Activated naive CD4-positive, alpha-beta T cell treated with anti-CD3 and anti-CD28 coated beads, Interleukin-2, amount 50 U/mL, for 72 hours (primary cell): ENCODE measurements around the gene KMO. TPM values are rescaled to one million over a fixed set of nuclear protein-coding genes. Genes with fewer than 3 reads are reported as not detected.
A peak's percentile ranks its signal among the peaks of the same experiment; 100 is the strongest.

ENCODE experiments used
- ATAC-seq, 2 donors: fragments of 150-1000 bp; cut with Tn5 transposase; 2 replicates each; pipeline ENCODE4 v1.10.0; 2021; ENCODE audit warnings: mild to moderate bottlenecking in 2 of 2, moderate library complexity in 2 of 2
- DNase-seq, 2 donors: peaks; one replicate each; pipeline ENCODE4 v3.0.0; 2021 to 2022; ENCODE audit warnings: low spot score in 2 of 2
- H3K27ac Mint-ChIP-seq, 2 donors: one replicate each; pipeline ENCODE4 v1.8.0; 2022; ENCODE audit warnings: mild to moderate bottlenecking in 2 of 2, mixed read lengths in 2 of 2
- H3K36me3 Mint-ChIP-seq, 2 donors: one replicate each; pipeline ENCODE4 v1.8.0; 2022; ENCODE audit warnings: mixed read lengths in 2 of 2
- H3K9me3 Mint-ChIP-seq, 2 donors: one replicate each; pipeline ENCODE4 v1.8.0; 2022; ENCODE audit warnings: mixed read lengths in 2 of 2
- total RNA-seq, 2 donors: library from RNA; stranded (reverse); gene quantifications; one replicate each; pipeline ENCODE4 v1.2.3, GENCODE V29; 2022

KMO gene
- total RNA-seq, 2 donors from 2014 or later: not detected

DNA sequence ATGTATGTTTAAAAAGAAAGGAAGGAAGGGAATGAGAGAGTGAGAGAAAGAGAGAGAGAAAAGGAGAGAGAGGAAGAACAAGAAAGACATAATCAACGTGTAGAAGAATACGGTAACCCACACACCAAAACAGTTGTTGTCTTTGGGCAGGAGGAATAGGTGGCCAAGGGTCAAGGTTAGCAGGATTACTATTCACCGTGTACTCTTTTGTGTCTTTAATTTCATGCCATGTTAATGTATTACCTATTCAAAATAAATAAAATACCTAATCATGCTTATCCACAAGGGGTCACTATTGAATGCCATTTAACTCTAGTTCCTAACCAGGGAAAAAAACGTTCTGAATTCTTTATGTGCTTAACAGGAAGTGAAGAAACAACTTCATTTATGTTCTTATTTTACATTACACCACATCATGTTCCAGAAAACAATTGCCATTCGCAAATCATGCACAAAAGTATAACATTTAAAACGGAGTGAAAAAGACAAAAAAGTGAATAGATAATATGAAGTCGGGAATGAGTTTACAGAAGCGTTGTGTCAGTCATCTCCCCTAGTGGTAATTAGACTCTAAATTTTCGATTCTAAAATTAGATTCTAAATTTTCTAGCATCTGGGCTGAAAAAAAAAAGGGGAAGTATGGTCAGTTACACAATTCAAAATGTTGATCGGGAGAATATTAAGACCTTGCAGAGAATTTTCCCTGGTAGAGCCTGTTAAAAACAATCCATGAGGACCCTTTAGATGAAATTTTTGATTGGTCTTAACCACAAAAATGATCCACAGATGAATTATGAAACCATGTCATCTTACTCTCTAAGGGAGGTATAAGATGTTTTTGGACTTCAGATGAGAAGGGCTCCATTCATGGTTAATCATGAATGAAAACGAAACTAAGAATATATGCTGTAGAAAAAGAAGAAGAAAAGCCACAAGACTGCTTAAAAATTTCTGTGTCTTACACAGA is 700 bp upstream of the KMO start:
- H3K9me3 Mint-ChIP-seq: no peaks in the 10 kb centered on the region
- H3K36me3 Mint-ChIP-seq: no peaks in the 10 kb centered on the region
- ATAC-seq: peak; percentile 81 to 84
- DNase-seq: no peak
- H3K27ac Mint-ChIP-seq: peak overlapping the region; percentile 90 to 95

DNA sequence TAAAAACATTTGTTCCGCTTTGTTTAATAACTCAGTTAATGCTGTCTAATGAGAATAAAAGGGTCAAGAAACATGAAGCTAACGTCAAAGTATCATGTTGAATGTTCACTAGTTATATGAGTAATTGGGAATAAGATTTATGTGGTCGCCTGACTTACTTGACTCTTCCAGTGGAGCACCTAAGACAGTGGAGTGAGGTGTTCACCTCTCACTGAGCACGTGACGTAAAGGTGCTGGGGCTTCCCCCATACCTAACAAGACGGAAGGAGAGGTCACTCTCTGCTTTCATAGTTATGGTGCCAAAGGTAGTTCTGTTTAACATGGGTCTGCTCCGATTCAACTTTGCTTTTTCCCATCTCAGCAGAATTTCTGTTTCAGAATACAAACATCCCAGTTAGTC is 686 bp downstream of the KMO start:
- H3K27ac Mint-ChIP-seq: no peak overlapping the region
- peaks cover 0 to 11% of the 10 kb centered on the region in 2 donors for H3K36me3 Mint-ChIP-seq
- no peak for DNase-seq
- H3K9me3 Mint-ChIP-seq: peaks cover 0 to 6% of the 10 kb centered on the region in 2 donors
- ATAC-seq: peak; percentile 54 to 76

DNA sequence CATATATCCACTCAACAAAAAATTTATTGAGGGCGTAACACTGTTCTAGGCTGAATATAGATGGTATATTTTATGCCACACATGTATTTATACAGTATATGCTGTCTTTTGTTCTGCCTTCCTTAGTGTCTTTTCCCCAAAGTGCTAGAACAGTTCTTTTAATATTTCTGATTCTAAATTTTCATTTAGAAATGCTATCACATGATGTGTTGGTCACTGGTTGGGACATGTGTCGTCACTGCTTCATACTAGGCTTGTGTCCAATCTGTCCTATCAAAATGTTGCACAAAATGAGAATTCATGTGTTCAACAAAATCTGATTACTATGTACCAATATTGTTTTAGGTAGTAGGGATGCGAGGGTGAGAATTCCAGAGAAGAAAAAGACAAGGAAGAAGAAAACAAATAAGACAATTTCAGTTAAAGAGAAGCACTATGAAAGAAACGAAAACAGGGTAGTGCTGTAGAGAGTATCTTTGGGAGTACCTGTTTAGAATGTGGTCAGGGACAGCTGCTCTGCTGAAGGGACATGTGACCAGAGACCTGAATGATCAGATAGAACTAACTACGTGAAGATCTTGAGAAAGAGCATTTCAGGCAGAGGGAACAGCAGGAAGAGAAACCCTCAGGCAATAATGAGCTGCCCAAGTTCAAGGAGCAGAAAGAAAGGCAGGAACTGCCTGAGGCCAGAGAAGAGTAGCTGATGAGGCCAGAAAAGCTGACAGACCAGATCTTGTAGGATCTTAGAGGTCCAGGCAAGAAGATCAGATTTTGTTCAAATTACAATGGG is 1.3 kb downstream of the KMO start:
- H3K27ac Mint-ChIP-seq: no peak overlapping the region
- no peak for ATAC-seq
- peaks cover 0 to 6% of the 10 kb centered on the region in 2 donors for H3K9me3 Mint-ChIP-seq
- peaks cover 0 to 14% of the 10 kb centered on the region in 2 donors for H3K36me3 Mint-ChIP-seq
- DNase-seq: no peak

DNA sequence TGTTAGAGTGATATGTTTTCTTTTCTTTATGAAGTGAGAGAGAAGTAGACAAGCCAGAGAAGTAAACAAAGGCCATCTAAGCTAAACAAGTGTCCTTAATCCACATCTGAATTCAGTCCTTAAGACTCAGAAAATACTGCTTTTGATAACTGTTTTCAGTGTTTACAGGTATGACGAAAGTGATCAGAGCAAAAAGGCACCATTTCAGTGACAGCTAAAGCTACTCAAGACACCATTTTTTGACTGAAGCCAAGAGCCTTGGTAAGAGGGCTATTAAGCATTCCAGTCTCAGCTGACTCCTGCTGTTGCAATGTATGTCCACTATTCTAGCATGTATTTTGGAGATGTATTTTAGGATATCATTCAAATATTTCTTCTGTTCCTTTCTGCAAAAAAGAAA is 4.1 kb downstream of the KMO start:
- H3K27ac Mint-ChIP-seq: no peak overlapping the region
- ATAC-seq (no peak), DNase-seq (no peak)
- peaks cover 0 to 14% of the 10 kb centered on the region in 2 donors for H3K36me3 Mint-ChIP-seq
- H3K9me3 Mint-ChIP-seq: peaks cover 0 to 6% of the 10 kb centered on the region in 2 donors

DNA sequence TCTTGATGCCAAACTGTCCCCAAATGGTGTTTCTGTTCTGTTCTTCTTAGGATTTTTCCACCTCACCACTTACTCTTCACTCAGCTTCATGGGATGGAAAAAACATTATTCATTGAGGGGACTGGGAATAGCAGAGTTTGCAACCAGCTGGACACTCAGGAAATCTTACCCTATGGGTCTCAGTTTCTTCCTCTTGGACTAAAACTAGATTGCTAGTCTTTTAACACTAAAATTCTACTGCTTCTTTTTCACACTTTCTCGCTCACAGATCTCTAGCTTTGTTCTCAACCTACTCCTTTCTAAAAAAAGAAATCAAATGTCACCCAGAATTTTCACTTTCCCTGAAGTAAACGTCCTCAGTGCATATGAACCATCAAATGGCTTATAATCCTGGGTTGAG is 4.8 kb downstream of the KMO start:
- Mint-ChIP-seq H3K9me3 (peaks cover 0 to 6% of the 10 kb centered on the region in 2 donors), H3K36me3 (peaks cover 0 to 14% of the 10 kb centered on the region in 2 donors), H3K27ac (no peak overlapping the region)
- ATAC-seq (no peak), DNase-seq (no peak)

DNA sequence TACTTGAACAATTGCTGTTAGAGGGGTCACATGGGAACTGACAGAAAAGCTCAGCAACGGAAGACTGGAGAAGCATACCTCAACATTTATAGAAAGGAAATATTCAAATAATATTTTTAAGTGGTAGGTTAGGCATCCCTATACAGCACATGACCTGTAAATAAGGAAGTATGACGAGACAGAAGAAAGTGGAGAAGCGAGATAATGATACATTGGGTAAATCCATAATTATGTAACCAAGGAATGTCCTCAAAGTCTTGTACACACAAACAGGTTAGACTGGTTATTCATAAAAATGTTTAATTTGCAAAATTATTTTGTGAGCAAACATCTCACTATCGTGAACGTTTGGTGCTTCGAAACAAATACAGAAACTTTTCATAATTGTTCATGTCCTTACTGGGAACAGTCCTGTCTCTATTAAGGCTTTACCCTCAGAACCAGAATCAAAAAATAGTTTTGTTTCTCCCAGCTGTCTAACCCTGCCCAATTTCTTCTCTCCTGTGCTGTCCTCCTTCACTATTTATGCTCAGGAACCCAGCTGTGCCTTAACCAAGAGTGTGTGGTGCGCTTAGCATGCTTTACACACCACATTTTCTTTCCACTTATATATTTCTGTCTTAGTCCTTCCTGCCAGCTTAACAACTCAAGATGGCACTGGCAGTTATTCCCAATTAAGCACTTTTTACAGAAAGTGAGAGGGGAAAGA is 10.2 kb downstream of the KMO start:
- no peak overlapping the region for H3K27ac Mint-ChIP-seq
- H3K9me3 Mint-ChIP-seq: peaks cover 0 to 5% of the 10 kb centered on the region in 2 donors
- peaks cover 6 to 8% of the 10 kb centered on the region in 2 donors for H3K36me3 Mint-ChIP-seq
- no peak for ATAC-seq
- DNase-seq: no peak

DNA sequence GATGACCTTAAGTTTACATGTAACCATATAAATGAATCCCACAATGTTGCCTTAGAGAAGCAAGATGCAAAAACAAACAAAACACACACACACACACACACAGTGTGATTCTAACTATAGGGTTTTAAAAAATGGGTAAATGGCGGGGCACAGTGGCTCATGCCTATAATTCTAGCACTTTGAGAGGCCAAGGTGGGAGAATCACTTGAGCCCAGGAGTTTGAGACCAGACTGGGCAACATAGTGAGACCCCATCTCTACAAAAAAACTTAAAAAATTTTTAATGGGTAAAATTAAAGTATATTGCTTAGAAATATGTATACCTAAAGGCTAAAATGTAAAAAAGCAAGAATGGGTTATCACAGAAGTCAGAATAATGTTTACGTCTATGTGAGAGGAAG is 15.8 kb downstream of the KMO start:
- ATAC-seq (no peak), DNase-seq (no peak)
- peaks cover 0 to 14% of the 10 kb centered on the region in 2 donors for H3K36me3 Mint-ChIP-seq

DNA sequence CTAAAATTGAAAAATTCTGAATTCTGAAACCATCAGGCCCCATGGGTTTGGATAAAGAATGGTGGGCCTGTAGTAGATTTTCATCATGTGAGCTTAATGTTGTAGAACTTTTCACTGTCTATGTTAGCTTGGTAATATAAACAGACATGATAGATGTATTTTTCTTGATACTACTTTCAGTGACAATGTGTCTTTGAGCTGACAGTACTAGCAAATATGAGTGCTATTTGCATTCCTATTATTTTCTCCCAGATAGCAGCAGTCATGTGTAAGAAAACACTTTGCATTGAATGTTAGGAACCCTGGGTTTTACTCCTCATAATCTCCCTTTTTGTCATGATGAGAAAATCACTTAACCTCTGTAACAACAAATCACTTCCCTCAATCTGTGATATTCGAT is 18.1 kb downstream of the KMO start:
- no peak for DNase-seq
- ATAC-seq: no peak
- peak overlapping the region in 1 of 2 donors; percentile 95 for H3K27ac Mint-ChIP-seq
- peaks cover 3 to 5% of the 10 kb centered on the region in 2 donors for H3K9me3 Mint-ChIP-seq
- H3K36me3 Mint-ChIP-seq: peaks cover 0 to 14% of the 10 kb centered on the region in 2 donors

More for the DNA sequence above, 15.8 kb downstream of the KMO start:
- Mint-ChIP-seq H3K9me3 (peaks cover 3 to 5% of the 10 kb centered on the region in 2 donors), H3K27ac (no peak overlapping the region)

DNA sequence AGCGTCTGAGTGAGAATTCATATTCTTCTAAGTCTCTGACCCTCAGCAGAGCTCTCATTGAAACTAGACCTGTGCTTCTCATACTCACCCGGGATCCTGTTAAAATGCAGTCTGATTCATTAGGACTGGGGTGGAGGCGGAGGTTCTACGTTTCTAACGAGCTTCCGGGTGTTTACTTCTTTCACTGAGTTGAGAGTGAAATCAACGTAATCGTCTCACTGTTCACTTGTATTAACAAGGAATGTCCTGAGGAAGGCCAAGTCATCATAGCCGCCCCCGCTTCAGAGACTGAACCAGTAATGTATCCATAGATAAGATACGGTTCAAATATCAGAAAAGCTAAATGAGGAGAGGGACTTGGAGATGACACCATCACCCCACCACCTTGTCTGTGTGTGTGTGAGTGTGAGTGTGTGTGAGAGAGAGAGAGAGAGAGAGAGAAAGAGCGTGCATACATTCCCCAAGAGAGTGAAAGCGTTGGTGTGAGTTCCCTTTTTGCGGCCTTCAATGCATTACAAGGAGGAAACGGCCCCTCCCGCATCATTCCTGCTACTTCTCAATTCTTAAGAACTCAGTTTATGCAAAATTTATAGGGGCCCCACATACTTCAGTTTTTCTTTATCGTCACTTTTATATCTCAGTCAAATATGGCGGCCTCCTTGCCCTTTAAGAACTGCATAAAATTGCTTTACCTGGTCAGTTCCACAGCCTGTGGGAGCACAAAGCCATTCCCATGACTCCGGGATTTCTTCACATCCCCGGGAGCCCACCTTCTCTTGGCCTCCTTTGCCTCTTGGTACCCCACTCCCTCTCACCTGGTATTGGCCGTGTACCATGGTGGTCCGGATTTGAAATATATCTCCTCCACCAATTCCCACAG is 19.8 kb downstream of the KMO start:
- Mint-ChIP-seq H3K27ac (peak overlapping the region; percentile 83 to 95), H3K9me3 (peaks cover 3 to 5% of the 10 kb centered on the region in 2 donors), H3K36me3 (peaks cover 0 to 8% of the 10 kb centered on the region in 2 donors)
- peak; percentile 96 to 97 for ATAC-seq
- peak; percentile 34 to 56 for DNase-seq

DNA sequence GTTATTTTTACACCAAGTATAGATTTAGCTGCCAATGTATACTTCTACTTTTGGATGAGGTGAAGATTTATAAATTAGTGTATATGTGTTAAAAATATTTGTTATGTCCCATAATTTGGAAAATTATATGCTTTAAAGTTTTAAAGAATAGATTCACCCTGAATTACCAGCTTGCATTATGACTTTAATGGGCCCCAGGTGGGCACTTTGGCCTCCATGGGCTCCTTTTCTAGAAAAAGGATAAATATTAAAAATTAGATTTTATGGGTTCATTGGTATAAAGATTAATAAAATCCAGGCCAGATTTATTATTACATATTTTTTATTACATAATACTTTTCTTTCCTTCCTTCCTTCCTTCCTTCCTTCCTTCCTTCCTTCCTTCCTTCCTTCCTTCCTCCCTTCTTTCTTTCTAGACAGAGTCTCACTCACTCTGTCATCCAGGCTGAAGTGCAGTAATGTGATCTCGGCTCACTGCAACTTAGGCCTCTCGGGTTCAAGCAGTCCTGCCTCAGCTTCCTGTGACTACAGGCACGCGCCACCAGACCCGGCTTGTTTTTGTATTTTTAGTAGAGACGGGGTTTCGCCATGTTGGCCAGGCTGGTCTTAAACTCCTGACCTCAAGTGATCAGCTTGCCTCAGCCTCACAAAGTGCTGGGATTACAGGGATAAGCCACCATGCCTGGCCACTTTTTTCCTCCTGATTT is 21.9 kb downstream of the KMO start:
- DNase-seq (no peak), ATAC-seq (no peak)
- Mint-ChIP-seq H3K27ac (no peak overlapping the region), H3K9me3 (peaks cover 3 to 5% of the 10 kb centered on the region in 2 donors), H3K36me3 (peaks cover 0 to 8% of the 10 kb centered on the region in 2 donors)

DNA sequence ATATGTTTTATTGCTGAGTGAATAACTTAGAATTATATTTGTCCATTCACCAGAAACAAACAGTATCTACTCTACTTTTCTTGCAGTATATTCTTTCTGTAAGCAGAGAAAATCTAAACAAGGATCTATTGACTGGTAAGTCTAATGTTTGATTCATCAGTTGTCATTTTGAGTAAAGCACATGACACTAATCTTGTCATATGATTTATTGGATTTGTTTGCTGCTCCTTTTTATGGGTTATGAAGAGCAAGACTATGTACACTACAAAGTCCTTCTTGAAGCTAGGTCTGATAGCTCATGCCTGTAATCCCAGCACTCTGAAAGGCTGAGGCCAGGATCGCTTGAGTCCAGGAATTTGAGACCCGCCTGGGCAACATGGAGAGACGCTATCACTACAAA is 23.3 kb downstream of the KMO start:
- H3K27ac Mint-ChIP-seq: no peak overlapping the region
- H3K36me3 Mint-ChIP-seq: peaks cover 0 to 8% of the 10 kb centered on the region in 2 donors
- no peak for ATAC-seq
- no peak for DNase-seq
- H3K9me3 Mint-ChIP-seq: peaks cover 3 to 5% of the 10 kb centered on the region in 2 donors

DNA sequence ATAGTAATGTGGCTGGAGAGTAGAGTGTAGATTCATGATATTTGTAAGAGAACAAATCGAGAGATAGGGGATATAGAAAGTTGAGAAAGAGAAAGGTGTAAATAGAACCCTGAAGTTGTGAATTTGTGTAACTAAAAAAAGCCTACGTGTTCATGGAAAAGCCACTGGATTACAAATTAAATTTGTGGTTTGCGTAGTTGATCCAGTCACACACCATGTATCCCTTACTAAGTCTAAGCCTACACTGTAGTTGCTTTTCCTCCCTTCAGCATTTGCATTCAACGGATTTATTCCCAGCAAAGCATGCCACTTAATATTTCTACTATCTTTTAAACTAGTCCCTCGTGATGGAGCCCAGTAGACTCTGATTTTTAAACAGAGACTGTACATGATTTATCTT is 24.9 kb downstream of the KMO start:
- no peak overlapping the region for H3K27ac Mint-ChIP-seq

DNA sequence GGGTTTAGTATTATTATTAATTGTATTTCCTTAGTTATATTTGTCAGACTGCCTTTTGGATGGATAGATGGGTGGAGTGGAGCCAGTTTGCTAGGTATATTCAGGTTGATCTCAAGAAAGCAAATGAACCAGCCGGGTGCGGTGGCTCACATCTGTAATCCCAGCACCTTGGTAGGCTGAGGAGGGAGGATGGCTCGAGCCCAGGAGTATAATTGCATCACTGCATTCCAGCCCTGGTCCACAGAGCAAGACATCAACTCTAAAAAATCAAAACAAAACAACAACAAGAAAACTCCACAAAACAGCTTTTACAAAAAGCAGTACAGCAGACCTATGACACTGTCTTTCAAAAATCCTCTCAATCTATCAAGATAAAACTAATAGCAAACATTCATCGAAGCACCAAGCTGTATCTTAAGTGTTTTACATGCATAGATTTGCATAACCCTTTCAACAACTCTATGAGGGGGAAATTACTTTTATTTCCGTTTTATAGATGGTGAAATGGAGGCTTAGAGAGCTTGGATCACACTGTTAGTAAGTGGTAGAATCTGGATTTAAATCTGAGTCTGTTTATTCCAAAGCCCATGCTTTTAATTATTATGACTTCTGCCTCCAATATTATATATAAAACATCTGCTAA is 25.5 kb downstream of the KMO start:
- DNase-seq (no peak), ATAC-seq (no peak)
- peaks cover 0 to 3% of the 10 kb centered on the region in 2 donors for H3K9me3 Mint-ChIP-seq
- H3K27ac Mint-ChIP-seq: no peak overlapping the region
- H3K36me3 Mint-ChIP-seq: no peaks in the 10 kb centered on the region

More for the DNA sequence above, 24.9 kb downstream of the KMO start:
- no peak for ATAC-seq
- DNase-seq: no peak
- Mint-ChIP-seq H3K36me3 (peaks cover 0 to under 1% of the 10 kb centered on the region in 2 donors), H3K9me3 (peaks cover 0 to 5% of the 10 kb centered on the region in 2 donors)

DNA sequence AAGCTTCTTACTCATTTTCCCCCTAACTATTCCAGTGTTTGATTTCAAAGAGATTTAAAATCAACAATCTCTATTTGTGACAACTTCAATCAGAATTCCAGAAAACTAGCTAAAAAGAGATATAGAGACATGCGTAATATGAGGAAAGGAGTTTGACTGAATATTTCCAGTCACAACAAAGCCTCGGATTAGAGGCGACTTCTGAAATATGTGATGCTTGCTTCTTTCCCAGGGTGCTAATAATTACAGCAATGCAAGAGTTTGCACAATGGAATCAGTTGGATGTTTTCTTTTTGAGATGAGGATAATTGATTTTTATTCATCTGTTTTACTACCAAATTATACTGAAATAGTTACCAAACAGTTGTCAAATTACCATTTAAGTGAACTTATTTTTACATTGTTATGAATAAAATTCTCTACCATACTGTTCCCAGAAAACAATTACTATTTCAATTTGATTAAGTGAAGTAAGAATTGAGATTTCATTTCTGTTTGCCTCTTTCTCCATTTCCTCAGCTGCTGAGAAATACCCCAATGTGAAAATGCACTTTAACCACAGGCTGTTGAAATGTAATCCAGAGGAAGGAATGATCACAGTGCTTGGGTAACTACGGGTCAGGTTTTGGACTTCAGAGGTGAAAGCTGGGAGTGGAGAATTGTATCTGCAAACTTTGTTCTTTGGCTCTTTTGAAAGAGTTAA is 28.1 kb downstream of the KMO start:
- DNase-seq (no peak), ATAC-seq (no peak)
- Mint-ChIP-seq H3K36me3 (no peaks in the 10 kb centered on the region), H3K9me3 (no peaks in the 10 kb centered on the region), H3K27ac (no peak overlapping the region)
